H9 (cell line): ENCODE data around the gene TGM2. TPM values are rescaled to one million over a fixed set of nuclear protein-coding genes. Genes with fewer than 3 reads are reported as not detected.

ENCODE experiments used
- DNase-seq: peaks from one replicate; pipeline ENCODE4 v3.0.0-alpha.2; 2017
- H2AFZ ChIP-seq: one replicate; pipeline ENCODE4 v1.6.1; 2013; ENCODE audit warnings: mild to moderate bottlenecking, low read length, control low read depth, moderate library complexity
- H2AK5ac ChIP-seq: 2 replicates; pipeline ENCODE4 v1.6.1; 2013; ENCODE audit warnings: low read length, control low read depth, mixed read lengths; ENCODE audit not compliant: insufficient read length
- H2BK120ac ChIP-seq: one replicate; pipeline ENCODE4 v1.6.1; 2013; ENCODE audit warnings: low read depth, mild to moderate bottlenecking, low read length, control low read depth, inconsistent platforms; ENCODE audit not compliant: poor library complexity, severe bottlenecking
- H2BK12ac ChIP-seq: 2 replicates; pipeline ENCODE4 v1.6.1; 2013; ENCODE audit warnings: low read length, control low read depth, mixed read lengths, low read depth; ENCODE audit not compliant: insufficient read length
- H2BK15ac ChIP-seq: 2 replicates; pipeline ENCODE4 v1.6.1; 2013; ENCODE audit warnings: low read depth, low read length, control low read depth
- H2BK20ac ChIP-seq: one replicate; pipeline ENCODE4 v1.6.1; 2013; ENCODE audit warnings: low read depth, mild to moderate bottlenecking, low read length, control low read depth, inconsistent platforms; ENCODE audit not compliant: poor library complexity, severe bottlenecking
- H2BK5ac ChIP-seq: 2 replicates; pipeline ENCODE4 v1.6.1; 2013; ENCODE audit warnings: low read length, control low read depth, mixed read lengths; ENCODE audit not compliant: insufficient read length
- H3K14ac ChIP-seq: 2 replicates; pipeline ENCODE4 v1.6.1; 2013; ENCODE audit warnings: low read length, control low read depth; ENCODE audit not compliant: insufficient read depth
- H3K18ac ChIP-seq: 2 replicates; pipeline ENCODE4 v1.6.1; 2013; ENCODE audit warnings: low read depth, mild to moderate bottlenecking, mixed read lengths, low read length, control low read depth; ENCODE audit not compliant: insufficient read length
- H3K23ac ChIP-seq: 2 replicates; pipeline ENCODE4 v1.6.1; 2013; ENCODE audit warnings: low read length, control low read depth, mixed read lengths, low read depth; ENCODE audit not compliant: insufficient read length
- H3K23me2 ChIP-seq: 2 replicates; pipeline ENCODE4 v1.6.1; 2013; ENCODE audit warnings: low read depth, mild to moderate bottlenecking, mixed read lengths, low read length, control low read depth; ENCODE audit not compliant: insufficient read length, poor library complexity, severe bottlenecking
- H3K27ac ChIP-seq: 2 replicates; pipeline ENCODE4 v1.5.1; 2013; ENCODE audit warnings: low read length, control low read depth, mixed read lengths, low read depth; ENCODE audit not compliant: insufficient read length
- H3K27me3 ChIP-seq: 2 replicates; pipeline ENCODE4 v1.6.1; 2013; ENCODE audit warnings: low read length, control low read depth, inconsistent platforms; ENCODE audit not compliant: insufficient read depth
- H3K4ac ChIP-seq: 2 replicates; pipeline ENCODE4 v1.6.1; 2013; ENCODE audit warnings: low read depth, mild to moderate bottlenecking, control low read depth, inconsistent platforms, low read length, moderate library complexity
- H3K4me1 ChIP-seq: 2 replicates; pipeline ENCODE4 v1.6.1; 2013; ENCODE audit warnings: low read length, control low read depth, inconsistent platforms; ENCODE audit not compliant: insufficient read depth
- H3K4me2 ChIP-seq: 2 replicates; pipeline ENCODE4 v1.6.1; 2013; ENCODE audit warnings: low read length, control low read depth, mixed read lengths; ENCODE audit not compliant: insufficient read length, insufficient read depth
- H3K56ac ChIP-seq: 2 replicates; pipeline ENCODE4 v1.6.1; 2013; ENCODE audit warnings: low read depth, mild to moderate bottlenecking, mixed read lengths, low read length, control low read depth; ENCODE audit not compliant: insufficient read length
- H3K79me1 ChIP-seq: 2 replicates; pipeline ENCODE4 v1.6.1; 2013; ENCODE audit warnings: low read depth, mild to moderate bottlenecking, moderate library complexity, low read length, control low read depth, inconsistent platforms; ENCODE audit not compliant: insufficient read depth, poor library complexity, severe bottlenecking
- H3K79me2 ChIP-seq: 2 replicates; pipeline ENCODE4 v1.6.1; 2013; ENCODE audit warnings: low read length, control low read depth, inconsistent platforms; ENCODE audit not compliant: insufficient read depth
- H3K9ac ChIP-seq: 2 replicates; pipeline ENCODE4 v1.6.1; 2013; ENCODE audit warnings: low read length, control low read depth, mixed read lengths; ENCODE audit not compliant: insufficient read length; ENCODE audit errors: extremely low read depth
- H3K9me3 ChIP-seq: one replicate; pipeline ENCODE4 v1.6.1; 2013; ENCODE audit warnings: low read depth, low read length, inconsistent platforms; ENCODE audit not compliant: control insufficient read depth
- H3T11ph ChIP-seq: one replicate; pipeline ENCODE4 v1.6.1; 2013; ENCODE audit warnings: mild to moderate bottlenecking, low read length, control low read depth, inconsistent platforms
- H4K20me1 ChIP-seq: one replicate; pipeline ENCODE4 v1.6.1; 2013; ENCODE audit not compliant: control insufficient read depth, insufficient read length, insufficient read depth
- H4K5ac ChIP-seq: 2 replicates; pipeline ENCODE4 v1.6.1; 2013; ENCODE audit warnings: low read depth, mild to moderate bottlenecking, mixed read lengths, low read length, control low read depth; ENCODE audit not compliant: insufficient read length
- H4K8ac ChIP-seq: replicated peaks from 2 replicates; pipeline ENCODE4 v1.6.1; 2013; ENCODE audit warnings: low read length, control low read depth, mixed read lengths, low read depth; ENCODE audit not compliant: insufficient read length
- H4K91ac ChIP-seq: 2 replicates; pipeline ENCODE4 v1.6.1; 2013; ENCODE audit warnings: low read depth, mild to moderate bottlenecking, moderate library complexity, mixed read lengths, low read length, control low read depth; ENCODE audit not compliant: insufficient read length
- H3K27ac Mint-ChIP-seq, 3 experiments: 2 replicates in 2 of 3; 3 replicates in 1 of 3; pipeline ENCODE4 v1.8.0; 2020 to 2021; ENCODE audit warnings: mixed read lengths in 3 of 3, mild to moderate bottlenecking in 1 of 3, moderate library complexity in 1 of 3
- H3K27me3 Mint-ChIP-seq: 2 replicates; pipeline ENCODE4 v1.8.0; 2021; ENCODE audit warnings: low read depth, mild to moderate bottlenecking, moderate library complexity, mixed read lengths
- H3K36me3 Mint-ChIP-seq, 3 experiments: 2 replicates in 2 of 3; 3 replicates in 1 of 3; pipeline ENCODE4 v1.8.0; 2020 to 2021; ENCODE audit warnings: low read depth in 3 of 3, mixed read lengths in 3 of 3; ENCODE audit not compliant: insufficient read depth in 1 of 3
- H3K4me1 Mint-ChIP-seq, 2 experiments: 2 replicates each; pipeline ENCODE4 v1.8.0; 2020; ENCODE audit warnings: mixed read lengths in 2 of 2
- H3K4me3 Mint-ChIP-seq, 2 experiments: 2 replicates in 1 of 2; 3 replicates in 1 of 2; pipeline ENCODE4 v1.8.0; 2020 to 2021; ENCODE audit warnings: mild to moderate bottlenecking in 2 of 2, mixed read lengths in 2 of 2, moderate library complexity in 1 of 2
- H3K9me3 Mint-ChIP-seq, 2 experiments: 2 replicates in 1 of 2; 3 replicates in 1 of 2; pipeline ENCODE4 v1.8.0; 2020; ENCODE audit warnings: mild to moderate bottlenecking in 2 of 2, mixed read lengths in 2 of 2, moderate library complexity in 1 of 2
- CTCF ChIP-seq: fragments of 200-600 bp; sonication (generic); conservative IDR thresholded peaks from 3 replicates; pipeline ENCODE4 v1.8.0; 2021; ENCODE audit warnings: antibody characterized with exemption, mild to moderate bottlenecking
- WGBS: extraction: QIAGEN DNeasy Blood & Tissue Kit; methylation state at CpG from one replicate; pipeline ENCODE4 v1.1.7; 2013; ENCODE audit warnings: missing lambda C conversion rate, low lambda C conversion rate, mixed read lengths; ENCODE audit not compliant: insufficient read length; ENCODE audit errors: extremely low coverage; 5-methylcytosine and 5-hydroxymethylcytosine counted together
- total RNA-seq: library from RNA; stranded (reverse); gene quantifications from 2 replicates; pipeline ENCODE4 v1.2.1, GENCODE V29; 2021

The TGM2 gene
- total RNA-seq, 1 experiment from 2014 or later = 1.1 TPM

GRCh38 chr20:38168791-38169589, 3.9 kb upstream of the TGM2 start:
- Histone ChIP-seq H3K79me1 (no peaks in the 10 kb centered on the region), H2BK120ac (no peak overlapping the region), H2BK12ac (no peak overlapping the region), H2BK15ac (no peak overlapping the region), H2BK20ac (no peak overlapping the region), H3K14ac (no peak overlapping the region), H3K79me2 (no peaks in the 10 kb centered on the region), H4K20me1 (no peaks in the 10 kb centered on the region), H2AFZ (no peak overlapping the region), H3K18ac (no peak overlapping the region), H3K4ac (no peak overlapping the region), H3K56ac (no peak overlapping the region), H3K9me3 (no peaks in the 10 kb centered on the region), H4K91ac (no peak overlapping the region), H3K23ac (no peak overlapping the region), H3K27me3 (no peaks in the 10 kb centered on the region), H3K4me1 (no peaks in the 10 kb centered on the region), H2AK5ac (no peak overlapping the region), H3K4me2 (no peak overlapping the region), H3K27ac (no peak overlapping the region), H3K9ac (no peak overlapping the region), H4K8ac (no peak overlapping the region), H2BK5ac (no peak overlapping the region), H3T11ph (no peak overlapping the region), H3K23me2 (peaks cover 4% of the 10 kb centered on the region), H4K5ac (no peak overlapping the region)
- WGBS = no CpG with 5 or more reads among the region's 8 CpGs
- TF ChIP-seq CTCF = no peak
- no peaks in the 10 kb centered on the region for H3K36me3 Mint-ChIP-seq
- peaks cover 9% of the 10 kb centered on the region for H3K27me3 Mint-ChIP-seq
- DNase-seq = no peak
- no peak overlapping the region; a peak in 2 of 7 replicates for H3K27ac Mint-ChIP-seq
- H3K9me3 Mint-ChIP-seq = peaks cover 0 to 2% of the 10 kb centered on the region in 2 experiments; a peak in 1 of 5 replicates
- peaks cover 11 to 15% of the 10 kb centered on the region in 2 experiments; a peak in 3 of 4 replicates for H3K4me1 Mint-ChIP-seq
- no peak overlapping the region for H3K4me3 Mint-ChIP-seq
